Measurements from ENCODE around the gene PRKCH. TPM values are rescaled to one million over a fixed set of nuclear protein-coding genes. Genes with fewer than 3 reads are reported as not detected.

The PRKCH gene
- total RNA-seq, 1 donor from 2014 or later, result 9.0 TPM

DNA sequence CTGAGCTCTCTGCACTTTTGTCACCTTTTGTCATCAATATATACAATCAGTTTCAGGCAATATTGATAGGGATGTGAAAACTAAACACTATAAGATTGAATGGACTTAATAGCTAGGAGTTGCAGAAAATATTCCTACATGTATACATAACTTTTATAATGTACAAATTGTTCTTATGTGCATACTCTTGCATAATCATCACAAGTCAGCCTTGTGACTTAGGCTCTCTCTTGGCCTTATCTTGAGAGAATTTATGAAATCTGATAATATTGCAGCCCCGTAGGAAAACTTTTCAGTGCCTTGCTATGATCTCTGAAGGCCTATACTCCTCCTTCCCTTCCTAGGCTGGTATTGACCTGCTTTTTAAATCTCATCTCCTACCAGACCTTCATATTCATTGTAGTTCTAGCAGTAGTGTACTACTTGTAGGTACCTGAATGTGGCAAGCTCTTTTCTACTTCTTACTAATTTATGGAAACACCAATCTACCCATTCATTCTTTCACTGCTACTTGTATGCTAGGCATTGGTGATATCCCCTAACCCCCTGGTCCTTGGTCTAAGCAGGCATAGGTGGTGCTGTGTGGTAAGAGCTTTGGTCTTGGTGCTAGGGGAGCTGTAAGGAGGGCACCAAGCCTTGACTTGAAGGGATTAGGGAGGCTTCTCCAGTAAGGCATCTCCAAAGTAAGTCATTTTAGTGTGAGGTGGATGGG lies 100.0 kb downstream of the PRKCH start:
- H3K36me3 Mint-ChIP-seq, result peaks cover 2% of the 10 kb centered on the region
- H3K27me3 Mint-ChIP-seq (ENCODE audit: low read depth), result no peaks in the 10 kb centered on the region
- DNase-seq (ENCODE audit: low spot score in 2 of 2, unreplicated experiment in 2 of 2), result no peak
- no peak overlapping the region for H3K27ac Mint-ChIP-seq
- H3K4me3 Mint-ChIP-seq, result no peak overlapping the region
- TF ChIP-seq, protein P1, sequence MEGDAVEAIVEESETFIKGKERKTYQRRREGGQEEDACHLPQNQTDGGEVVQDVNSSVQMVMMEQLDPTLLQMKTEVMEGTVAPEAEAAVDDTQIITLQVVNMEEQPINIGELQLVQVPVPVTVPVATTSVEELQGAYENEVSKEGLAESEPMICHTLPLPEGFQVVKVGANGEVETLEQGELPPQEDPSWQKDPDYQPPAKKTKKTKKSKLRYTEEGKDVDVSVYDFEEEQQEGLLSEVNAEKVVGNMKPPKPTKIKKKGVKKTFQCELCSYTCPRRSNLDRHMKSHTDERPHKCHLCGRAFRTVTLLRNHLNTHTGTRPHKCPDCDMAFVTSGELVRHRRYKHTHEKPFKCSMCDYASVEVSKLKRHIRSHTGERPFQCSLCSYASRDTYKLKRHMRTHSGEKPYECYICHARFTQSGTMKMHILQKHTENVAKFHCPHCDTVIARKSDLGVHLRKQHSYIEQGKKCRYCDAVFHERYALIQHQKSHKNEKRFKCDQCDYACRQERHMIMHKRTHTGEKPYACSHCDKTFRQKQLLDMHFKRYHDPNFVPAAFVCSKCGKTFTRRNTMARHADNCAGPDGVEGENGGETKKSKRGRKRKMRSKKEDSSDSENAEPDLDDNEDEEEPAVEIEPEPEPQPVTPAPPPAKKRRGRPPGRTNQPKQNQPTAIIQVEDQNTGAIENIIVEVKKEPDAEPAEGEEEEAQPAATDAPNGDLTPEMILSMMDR (IDR thresholded peaks at IDR 0.05; ENCODE audit: unreplicated experiment), result no peak
- H3K9me3 Mint-ChIP-seq, result peaks cover 15% of the 10 kb centered on the region
- H3K4me1 Mint-ChIP-seq, result peaks cover 11% of the 10 kb centered on the region

- Mint-ChIP-seq H3K27ac (no peak overlapping the region), H3K9me3 (peaks cover 16% of the 10 kb centered on the region), H3K27me3 (ENCODE audit: low read depth) (no peaks in the 10 kb centered on the region), H3K4me1 (peaks cover 17% of the 10 kb centered on the region), H3K36me3 (peaks cover 2% of the 10 kb centered on the region), H3K4me3 (no peak overlapping the region)
- DNase-seq (ENCODE audit: low spot score in 2 of 2, unreplicated experiment in 2 of 2), result no peak
- TF ChIP-seq, protein P1 (IDR thresholded peaks at IDR 0.05; ENCODE audit: unreplicated experiment), result no peak
These were observed 104.7 kb downstream of the PRKCH start for GRCh38 chr14:61426048-61426447.

- peaks cover 20% of the 10 kb centered on the region for H3K4me1 Mint-ChIP-seq
These were observed 106.9 kb downstream of the PRKCH start for GRCh38 chr14:61428261-61428660.

DNA sequence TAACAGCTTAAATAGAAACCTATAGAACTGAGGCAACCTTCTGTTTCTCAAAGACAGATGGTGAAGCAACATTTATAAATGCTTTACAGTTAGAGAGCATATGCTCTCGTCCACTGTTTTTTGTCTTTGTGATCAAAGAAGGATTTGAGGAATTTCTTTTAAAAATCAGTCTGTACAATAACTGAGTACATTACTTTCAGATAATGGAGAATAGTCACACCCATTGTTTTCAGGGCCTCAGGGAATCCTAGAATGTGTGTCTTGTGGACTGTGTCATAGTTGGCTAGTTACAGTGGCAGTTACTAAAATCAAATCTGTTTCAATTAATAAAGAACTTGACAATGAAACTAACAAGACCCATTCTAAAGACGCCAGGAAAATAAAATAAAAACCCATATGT lies 107.9 kb downstream of the PRKCH start:
- Mint-ChIP-seq H3K36me3 (peaks cover 4% of the 10 kb centered on the region), H3K27ac (peak overlapping the region; percentile 69), H3K4me3 (no peak overlapping the region), H3K9me3 (peaks cover 16% of the 10 kb centered on the region), H3K4me1 (peaks cover 24% of the 10 kb centered on the region), H3K27me3 (ENCODE audit: low read depth) (no peaks in the 10 kb centered on the region)
- DNase-seq (ENCODE audit: low spot score in 2 of 2, unreplicated experiment in 2 of 2), result no peak
- TF ChIP-seq, protein P1 (IDR thresholded peaks at IDR 0.05; ENCODE audit: unreplicated experiment), result no peak

More at GRCh38 chr14:61428261-61428660, 106.9 kb downstream of the PRKCH start:
- Mint-ChIP-seq H3K27ac (no peak overlapping the region), H3K36me3 (peaks cover 4% of the 10 kb centered on the region), H3K9me3 (peaks cover 21% of the 10 kb centered on the region), H3K4me3 (no peak overlapping the region), H3K27me3 (ENCODE audit: low read depth) (no peaks in the 10 kb centered on the region)
- no peak for DNase-seq (ENCODE audit: low spot score in 2 of 2, unreplicated experiment in 2 of 2)
- TF ChIP-seq, protein P1 (IDR thresholded peaks at IDR 0.05; ENCODE audit: unreplicated experiment), result no peak

- Mint-ChIP-seq H3K36me3 (peaks cover 4% of the 10 kb centered on the region), H3K9me3 (peaks cover 14% of the 10 kb centered on the region), H3K27ac (no peak overlapping the region), H3K4me1 (peaks cover 25% of the 10 kb centered on the region), H3K27me3 (ENCODE audit: low read depth) (no peaks in the 10 kb centered on the region), H3K4me3 (no peak overlapping the region)
- DNase-seq (ENCODE audit: low spot score in 2 of 2, unreplicated experiment in 2 of 2), result no peak
- TF ChIP-seq, protein P1 (IDR thresholded peaks at IDR 0.05; ENCODE audit: unreplicated experiment), result no peak
These were observed 108.8 kb downstream of the PRKCH start for GRCh38 chr14:61430066-61430757.
